Measurements from ENCODE around the gene MICU1.
"Not testable (repeated sequence)": the region's sequence is repeated elsewhere in the genome, so short reads cannot be mapped to it uniquely, and the experiment has no call there.

MICU1 gene

GRCh38 chr10:72567421-72567820, 58.5 kb downstream of the MICU1 start:
- FAIRE-seq (no peak), DNase-seq (ENCODE audit: extremely low spot score, insufficient read length, low read depth) (no peak)

- no peak for DNase-seq (ENCODE audit: extremely low spot score, insufficient read length, low read depth)
Observed at GRCh38 chr10:72564596-72564995, 61.3 kb downstream of the MICU1 start.

GRCh38 chr10:72563327-72563932, 62.4 kb downstream of the MICU1 start:
- peak; percentile 97 for FAIRE-seq

More at GRCh38 chr10:72564596-72564995, 61.3 kb downstream of the MICU1 start:
- no peak for FAIRE-seq

GRCh38 chr10:72561745-72562166, 64.1 kb downstream of the MICU1 start:
- FAIRE-seq (peak; percentile 57), DNase-seq (ENCODE audit: extremely low spot score, insufficient read length, low read depth) (peak; percentile 23)

More at GRCh38 chr10:72563327-72563932, 62.4 kb downstream of the MICU1 start:
- DNase-seq (ENCODE audit: extremely low spot score, insufficient read length, low read depth), result peak; percentile 14

- FAIRE-seq (no peak), DNase-seq (ENCODE audit: extremely low spot score, insufficient read length, low read depth) (no peak)
Observed at GRCh38 chr10:72557362-72557761, 68.5 kb downstream of the MICU1 start.

- DNase-seq (ENCODE audit: extremely low spot score, insufficient read length, low read depth) (no peak), FAIRE-seq (no peak)
Observed at GRCh38 chr10:72552857-72553256, 73.0 kb downstream of the MICU1 start.

GRCh38 chr10:72550239-72550638, 75.6 kb downstream of the MICU1 start:
- FAIRE-seq (no peak), DNase-seq (ENCODE audit: extremely low spot score, insufficient read length, low read depth) (no peak)

- no peak for DNase-seq (ENCODE audit: extremely low spot score, insufficient read length, low read depth)
- FAIRE-seq, result no peak
Observed at GRCh38 chr10:72545546-72545945, 80.3 kb downstream of the MICU1 start.

GRCh38 chr10:72543855-72544254, 82.0 kb downstream of the MICU1 start:
- not testable (repeated sequence) for DNase-seq (ENCODE audit: extremely low spot score, insufficient read length, low read depth)

GRCh38 chr10:72542396-72542815, 83.5 kb downstream of the MICU1 start:
- FAIRE-seq (no peak), DNase-seq (ENCODE audit: extremely low spot score, insufficient read length, low read depth) (no peak)

More at GRCh38 chr10:72543855-72544254, 82.0 kb downstream of the MICU1 start:
- FAIRE-seq, result not testable (repeated sequence)

GRCh38 chr10:72541337-72541736, 84.5 kb downstream of the MICU1 start:
- FAIRE-seq (no peak), DNase-seq (ENCODE audit: extremely low spot score, insufficient read length, low read depth) (no peak)

- FAIRE-seq (no peak), DNase-seq (ENCODE audit: extremely low spot score, insufficient read length, low read depth) (no peak)
Observed at GRCh38 chr10:72540193-72540807, 85.6 kb downstream of the MICU1 start.

- DNase-seq (ENCODE audit: extremely low spot score, insufficient read length, low read depth), result no peak
- FAIRE-seq, result no peak
Observed at GRCh38 chr10:72539137-72539536, 86.7 kb downstream of the MICU1 start.

- no peak for FAIRE-seq
Observed at GRCh38 chr10:72525689-72526088, 100.2 kb downstream of the MICU1 start.

GRCh38 chr10:72525277-72525676, 100.6 kb downstream of the MICU1 start:
- DNase-seq (ENCODE audit: extremely low spot score, insufficient read length, low read depth) (no peak), FAIRE-seq (no peak)

More at GRCh38 chr10:72525689-72526088, 100.2 kb downstream of the MICU1 start:
- DNase-seq (ENCODE audit: extremely low spot score, insufficient read length, low read depth), result no peak

- FAIRE-seq (no peak), DNase-seq (ENCODE audit: extremely low spot score, insufficient read length, low read depth) (no peak)
Observed at GRCh38 chr10:72524489-72524888, 101.4 kb downstream of the MICU1 start.

- FAIRE-seq (no peak), DNase-seq (ENCODE audit: extremely low spot score, insufficient read length, low read depth) (no peak)
Observed at GRCh38 chr10:72523932-72524396, 101.9 kb downstream of the MICU1 start.

GRCh38 chr10:72523062-72523461, 102.8 kb downstream of the MICU1 start:
- FAIRE-seq, result no peak

GRCh38 chr10:72517244-72517643, 108.6 kb downstream of the MICU1 start:
- DNase-seq (ENCODE audit: extremely low spot score, insufficient read length, low read depth), result no peak
- no peak for FAIRE-seq

More at GRCh38 chr10:72523062-72523461, 102.8 kb downstream of the MICU1 start:
- DNase-seq (ENCODE audit: extremely low spot score, insufficient read length, low read depth), result no peak

- FAIRE-seq, result no peak
Observed at GRCh38 chr10:72515455-72515854, 110.4 kb downstream of the MICU1 start.

GRCh38 chr10:72513910-72514309, 112.0 kb downstream of the MICU1 start:
- FAIRE-seq (no peak), DNase-seq (ENCODE audit: extremely low spot score, insufficient read length, low read depth) (no peak)

More at GRCh38 chr10:72515455-72515854, 110.4 kb downstream of the MICU1 start:
- DNase-seq (ENCODE audit: extremely low spot score, insufficient read length, low read depth), result no peak

All from GM18507 (cell line).